Gastroesophageal sphincter (tissue), 3 donors: ENCODE measurements around the gene PGF.

Source experiments
- EP300 ChIP-seq: sonication (generic); formaldehyde crosslinking; IDR thresholded peaks from one replicate; pipeline ENCODE4 v1.6.1; 2017; ENCODE audit warnings: antibody characterized with exemption, mild to moderate bottlenecking
- POLR2A ChIP-seq, 2 donors: fragments of 450-650 bp; IDR thresholded peaks; one replicate each; pipeline ENCODE4 v1.6.1; 2017; ENCODE audit warnings: antibody characterized with exemption in 2 of 2, mild to moderate bottlenecking in 2 of 2, moderate library complexity in 1 of 2
- POLR2AphosphoS5 ChIP-seq: sonication (generic); formaldehyde crosslinking; IDR thresholded peaks from one replicate; pipeline ENCODE4 v1.6.1; 2017; ENCODE audit warnings: antibody characterized with exemption
- TF ChIP-seq, protein P1 (sequence below), 4 experiments: fragments of 200-600 bp in 2 of 4; fragments of 450-650 bp in 2 of 4; sonication (generic) in 1 of 4; IDR thresholded peaks; one replicate each; pipeline ENCODE4 v1.5.1; 2017 to 2019; ENCODE audit warnings: antibody characterized with exemption in 4 of 4, mild to moderate bottlenecking in 2 of 4, moderate library complexity in 2 of 4

DNA sequence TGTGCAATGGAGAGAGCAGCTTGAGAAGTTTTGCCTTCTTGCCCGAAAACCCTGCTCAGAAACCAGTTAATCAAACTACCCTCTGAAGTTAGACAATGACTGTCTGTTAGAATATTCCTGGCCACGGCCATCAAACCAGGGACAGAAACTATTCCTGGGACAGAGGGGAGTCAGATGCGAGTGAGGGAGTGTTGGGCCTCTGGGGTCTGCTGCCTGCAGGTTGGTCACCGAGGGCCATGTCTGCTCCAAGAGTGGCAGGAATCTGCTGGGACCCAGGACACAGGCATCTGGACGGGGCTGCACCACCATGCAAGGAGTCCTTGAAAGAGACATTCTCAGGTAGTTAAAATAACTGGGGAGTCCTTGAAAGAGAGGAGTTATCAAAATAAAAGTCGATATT lies 30.4 kb upstream of the PGF start:
- TF ChIP-seq, protein P1, sequence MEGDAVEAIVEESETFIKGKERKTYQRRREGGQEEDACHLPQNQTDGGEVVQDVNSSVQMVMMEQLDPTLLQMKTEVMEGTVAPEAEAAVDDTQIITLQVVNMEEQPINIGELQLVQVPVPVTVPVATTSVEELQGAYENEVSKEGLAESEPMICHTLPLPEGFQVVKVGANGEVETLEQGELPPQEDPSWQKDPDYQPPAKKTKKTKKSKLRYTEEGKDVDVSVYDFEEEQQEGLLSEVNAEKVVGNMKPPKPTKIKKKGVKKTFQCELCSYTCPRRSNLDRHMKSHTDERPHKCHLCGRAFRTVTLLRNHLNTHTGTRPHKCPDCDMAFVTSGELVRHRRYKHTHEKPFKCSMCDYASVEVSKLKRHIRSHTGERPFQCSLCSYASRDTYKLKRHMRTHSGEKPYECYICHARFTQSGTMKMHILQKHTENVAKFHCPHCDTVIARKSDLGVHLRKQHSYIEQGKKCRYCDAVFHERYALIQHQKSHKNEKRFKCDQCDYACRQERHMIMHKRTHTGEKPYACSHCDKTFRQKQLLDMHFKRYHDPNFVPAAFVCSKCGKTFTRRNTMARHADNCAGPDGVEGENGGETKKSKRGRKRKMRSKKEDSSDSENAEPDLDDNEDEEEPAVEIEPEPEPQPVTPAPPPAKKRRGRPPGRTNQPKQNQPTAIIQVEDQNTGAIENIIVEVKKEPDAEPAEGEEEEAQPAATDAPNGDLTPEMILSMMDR (IDR thresholded peaks at IDR 0.05) = no peak
- TF ChIP-seq POLR2A (IDR thresholded peaks at IDR 0.05) (no peak), POLR2AphosphoS5 (no peak), EP300 (no peak)
